A172 (cell line): ENCODE measurements around the gene MISP3. TPM values are rescaled to one million over a fixed set of nuclear protein-coding genes. Genes with fewer than 3 reads are reported as not detected.
"Not testable (repeated sequence)": the region's sequence is repeated elsewhere in the genome, so short reads cannot be mapped to it uniquely, and the experiment has no call there.

Experiments used
- DNase-seq: peaks from one replicate; pipeline ENCODE4 v3.0.0-alpha.2; 2015; ENCODE audit warnings: low spot score
- total RNA-seq: library from RNA; depleted of rRNA; stranded (reverse); fragments of >200 nt; shearing (Covaris generic); gene quantifications from 2 replicates; pipeline ENCODE4 v1.2.3, GENCODE V29; 2014; rRNA removed

The MISP3 gene
- total RNA-seq: 0.43 and 2.5 TPM in 2 replicates

- DNase-seq: no peak
These were observed at the start of gene MISP3 for GRCh38 chr19:14072535-14073260. TSS of gene MISP3 (plus strand) at chr19:14072786. CDS start at chr19:14073310, 524 bp downstream.

GRCh38 chr19:14023404-14024235 lies 49.0 kb upstream of the MISP3 start:
- peak; percentile 69 for DNase-seq

GRCh38 chr19:14026652-14027192 lies 45.9 kb upstream of the MISP3 start:
- not testable (repeated sequence) for DNase-seq

GRCh38 chr19:14027856-14028450 lies 44.6 kb upstream of the MISP3 start, which contains the start of gene RLN3:
TSS of gene RLN3 (plus strand) at chr19:14028148. CDS start at chr19:14028205, 57 bp downstream.
- no peak for DNase-seq

DNA sequence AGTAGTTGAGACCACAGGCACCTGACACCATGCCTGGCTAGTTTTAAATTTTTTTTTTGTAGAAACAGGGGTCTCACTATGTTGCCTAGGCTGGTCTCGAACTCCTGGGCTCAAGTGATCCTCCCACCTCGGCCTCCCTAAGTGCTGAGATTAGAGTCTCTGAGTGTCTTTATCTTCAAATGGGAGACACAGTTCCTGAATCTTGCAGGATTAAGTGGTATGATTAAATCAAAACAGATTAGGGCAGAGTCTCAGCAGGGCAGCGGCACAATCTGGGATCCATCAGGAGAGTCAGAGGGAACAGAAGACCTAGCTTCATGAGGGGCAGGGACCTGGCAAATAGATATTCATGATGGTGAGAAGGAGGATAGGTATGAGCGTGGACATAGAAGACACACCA lies 43.7 kb upstream of the MISP3 start:
- no peak for DNase-seq

DNA sequence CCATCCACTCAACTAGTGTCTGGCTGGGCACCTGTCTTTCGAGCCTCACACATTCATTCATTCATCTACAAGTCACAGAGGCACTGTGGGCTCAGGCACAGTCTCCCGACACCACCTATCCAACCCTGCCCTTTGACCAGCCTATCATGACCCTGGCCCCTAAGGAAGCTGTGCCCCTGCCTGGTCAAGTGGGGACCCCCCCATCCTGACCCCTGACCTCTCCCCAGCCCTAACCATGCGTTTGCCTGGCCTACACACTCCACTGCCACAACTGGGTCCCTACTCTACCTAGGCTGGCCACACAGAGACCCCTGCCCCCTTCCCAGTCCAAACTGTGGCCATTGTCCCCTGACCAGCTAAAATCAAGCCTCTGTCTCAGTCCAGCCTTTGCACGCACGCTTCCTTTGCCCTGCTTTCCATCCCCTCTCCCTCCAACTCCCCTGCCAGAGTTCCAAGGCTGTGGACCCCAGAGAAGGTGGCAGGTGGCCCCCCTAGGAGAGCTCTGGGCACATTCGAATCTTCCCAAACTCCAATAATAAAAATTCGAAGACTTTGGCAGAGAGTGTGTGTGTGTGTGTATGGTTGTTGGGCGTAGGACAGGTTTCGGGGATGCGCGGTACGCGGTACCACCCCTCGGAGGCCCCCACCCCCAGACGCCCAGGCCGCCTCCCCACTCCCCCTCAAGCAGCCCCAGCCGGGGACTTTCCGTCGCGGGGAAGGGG lies 41.4 kb upstream of the MISP3 start:
- DNase-seq: no peak

DNA sequence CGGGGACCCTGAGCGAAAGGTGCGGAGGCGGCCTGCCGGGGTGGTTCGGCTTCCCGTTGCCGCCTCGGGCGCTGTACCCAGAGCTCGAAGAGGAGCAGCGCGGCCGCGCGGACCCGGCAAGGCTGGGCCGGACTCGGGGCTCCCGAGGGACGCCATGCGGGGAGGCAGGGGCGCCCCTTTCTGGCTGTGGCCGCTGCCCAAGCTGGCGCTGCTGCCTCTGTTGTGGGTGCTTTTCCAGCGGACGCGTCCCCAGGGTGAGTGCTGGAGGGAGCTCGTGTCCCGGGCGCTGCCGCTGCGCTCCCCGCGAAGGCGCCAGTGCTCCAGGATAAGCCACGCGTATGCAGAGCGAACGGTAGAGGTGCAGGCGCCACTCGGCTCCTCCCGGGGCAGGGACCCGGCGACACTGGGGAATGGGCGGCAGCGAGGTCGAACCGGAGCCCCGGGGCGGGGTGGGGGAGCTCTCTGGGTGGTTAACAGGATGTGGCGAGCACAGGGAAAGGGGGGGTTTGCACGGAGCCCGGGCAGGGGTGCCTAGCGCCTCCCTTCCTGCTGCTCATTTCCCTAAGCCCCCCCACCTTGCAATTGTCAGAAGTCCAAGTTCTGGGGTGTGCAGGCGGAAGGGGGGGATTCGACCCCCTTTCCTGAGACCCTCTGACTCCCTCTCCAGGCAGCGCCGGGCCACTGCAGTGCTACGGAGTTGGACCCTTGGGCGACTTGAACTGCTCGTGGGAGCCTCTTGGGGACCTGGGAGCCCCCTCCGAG lies 40.7 kb upstream of the MISP3 start, which contains the start of gene IL27RA:
Gene IL27RA, plus strand, starts transcription at position 44 of the 762 bp plus-strand sequence. Its CDS starts 111 bp downstream, at position 155.
- peak; percentile 49 for DNase-seq

- no peak for DNase-seq
These were observed 38.6 kb upstream of the MISP3 start for GRCh38 chr19:14033946-14034345.

DNA sequence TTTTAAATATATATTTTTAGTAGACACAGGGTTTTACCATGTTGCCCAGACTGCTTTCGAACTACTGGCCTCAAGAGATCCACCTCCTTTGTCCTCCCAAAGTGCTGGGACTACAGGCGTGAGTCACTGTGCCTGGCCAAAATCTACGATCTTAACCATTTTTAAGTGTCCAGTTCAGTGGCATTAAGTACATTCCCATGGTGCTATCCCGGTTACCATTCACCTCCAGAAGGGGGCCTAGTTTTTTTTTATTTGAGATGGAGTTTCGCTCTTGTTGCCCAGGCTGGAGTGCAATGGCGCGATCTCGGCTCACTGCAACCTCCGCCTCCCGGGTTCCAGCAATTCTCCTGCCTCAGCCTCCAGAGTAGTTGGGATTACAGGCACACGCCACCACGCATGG lies 37.4 kb upstream of the MISP3 start:
- not testable (repeated sequence) for DNase-seq

GRCh38 chr19:14035706-14036105 lies 36.9 kb upstream of the MISP3 start:
- DNase-seq: no peak

DNA sequence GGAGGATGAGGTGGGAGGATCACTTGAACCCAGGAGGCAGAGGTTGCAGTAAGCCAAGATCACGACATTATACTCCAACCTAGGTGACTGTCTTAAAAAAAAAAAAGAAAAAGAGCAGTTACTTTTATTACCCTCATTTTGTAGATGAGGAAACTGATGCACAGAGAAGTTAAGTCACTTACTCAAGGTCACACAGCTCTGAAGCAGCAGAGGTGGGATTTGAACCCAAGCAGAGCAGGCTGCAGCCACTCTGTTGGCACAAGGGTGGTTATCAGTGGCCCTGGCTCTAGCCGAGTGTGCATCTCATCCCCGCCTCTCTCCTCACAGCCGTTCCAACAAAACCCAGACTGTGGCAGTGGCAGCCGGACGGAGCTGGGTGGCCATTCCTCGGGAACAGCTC lies 33.4 kb upstream of the MISP3 start:
- no peak for DNase-seq

GRCh38 chr19:14042659-14043608 lies 29.7 kb upstream of the MISP3 start:
- peak; percentile 66 for DNase-seq

GRCh38 chr19:14047866-14048265 lies 24.7 kb upstream of the MISP3 start:
- not testable (repeated sequence) for DNase-seq

GRCh38 chr19:14048443-14049153 lies 24.0 kb upstream of the MISP3 start:
- DNase-seq: peak; percentile 35

GRCh38 chr19:14050512-14050911 lies 22.1 kb upstream of the MISP3 start:
- DNase-seq: no peak

DNA sequence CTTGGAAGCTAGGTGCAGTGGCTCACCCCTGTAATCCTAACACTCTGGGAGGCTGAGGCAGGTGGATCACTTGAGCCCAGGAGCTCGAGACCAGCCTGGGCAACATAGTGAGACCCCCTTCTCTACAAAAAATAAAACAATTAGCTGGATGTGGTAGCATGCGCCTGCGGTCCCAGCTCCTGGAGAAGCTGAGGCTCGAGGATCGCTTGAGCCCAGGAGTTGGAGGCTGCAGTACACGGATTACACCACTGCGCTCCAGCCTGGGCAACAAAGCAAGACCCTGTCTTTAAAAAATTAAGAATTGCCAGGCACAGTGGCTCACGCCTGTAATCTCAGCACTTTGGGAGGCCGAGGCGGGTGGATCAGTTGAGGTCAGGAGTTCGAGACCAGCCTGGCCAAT lies 21.6 kb upstream of the MISP3 start:
- not testable (repeated sequence) for DNase-seq

DNA sequence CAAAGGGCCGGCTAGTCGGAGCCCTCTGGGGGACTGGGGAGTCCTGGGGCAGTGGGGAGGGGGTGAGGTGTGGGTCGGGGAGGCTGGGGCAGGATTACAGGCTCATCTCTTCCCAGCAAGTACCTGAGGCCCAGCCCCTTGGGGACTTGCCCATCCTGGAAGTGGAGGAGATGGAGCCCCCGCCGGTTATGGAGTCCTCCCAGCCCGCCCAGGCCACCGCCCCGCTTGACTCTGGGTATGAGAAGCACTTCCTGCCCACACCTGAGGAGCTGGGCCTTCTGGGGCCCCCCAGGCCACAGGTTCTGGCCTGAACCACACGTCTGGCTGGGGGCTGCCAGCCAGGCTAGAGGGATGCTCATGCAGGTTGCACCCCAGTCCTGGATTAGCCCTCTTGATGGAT lies 20.6 kb upstream of the MISP3 start:
- DNase-seq: no peak

- no peak for DNase-seq
These were observed 20.1 kb upstream of the MISP3 start for GRCh38 chr19:14052470-14052869.

DNA sequence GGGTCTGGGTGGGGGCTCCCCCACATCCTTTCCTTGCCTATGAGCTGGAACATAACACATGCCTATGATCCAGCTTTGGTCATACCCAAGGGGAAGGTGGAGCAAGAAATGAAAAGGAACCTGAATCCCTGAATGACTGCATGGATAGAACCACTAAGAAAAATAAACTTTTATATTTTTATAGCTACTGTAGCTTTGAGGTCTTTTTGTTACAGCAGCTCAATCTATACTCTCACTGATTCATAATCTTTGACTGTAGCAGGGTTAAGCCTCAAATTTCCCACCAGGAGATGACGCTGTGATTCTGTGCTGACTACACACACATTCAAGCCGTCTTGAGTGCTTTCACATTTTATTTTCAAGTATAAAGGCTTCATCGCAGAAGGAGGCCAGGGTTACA lies 19.6 kb upstream of the MISP3 start:
- DNase-seq: no peak
